ENCODE results near the gene POC1B.

The POC1B gene

DNA sequence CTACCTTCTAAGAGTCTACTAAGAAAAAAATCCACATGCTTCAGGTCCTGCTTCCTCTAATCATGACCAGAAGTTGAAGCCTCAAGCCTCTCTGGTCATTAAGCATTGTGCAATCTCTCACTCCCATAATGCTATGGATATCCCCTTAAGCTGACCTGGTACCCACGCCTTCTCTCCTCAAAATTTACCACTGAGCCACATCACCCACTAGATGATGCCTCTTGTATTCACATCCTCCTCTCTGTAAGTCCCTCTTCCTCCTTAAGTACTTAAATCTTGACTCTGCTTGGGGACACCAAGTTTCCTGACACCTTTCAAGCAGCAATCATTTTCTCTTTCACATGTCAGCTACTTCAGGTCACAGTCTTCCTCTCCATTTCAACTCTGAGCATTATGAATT, 11.1 kb downstream of the POC1B start:
- no peak for TF ChIP-seq CTCF (IDR thresholded peaks at IDR 0.05)

GRCh38 chr12:89513544-89513943, 12.3 kb downstream of the POC1B start:
- DNase-seq (ENCODE audit: low spot score): no peak
- Histone ChIP-seq H3K4me3 (no peak overlapping the region), H3K27ac (no peak overlapping the region)
- no peak for TF ChIP-seq CTCF (IDR thresholded peaks at IDR 0.05)

More for the DNA sequence above, 11.1 kb downstream of the POC1B start:
- no peak overlapping the region for H3K4me3 ChIP-seq
- no peak for DNase-seq (ENCODE audit: low spot score)
- H3K27ac ChIP-seq: no peak overlapping the region

DNA sequence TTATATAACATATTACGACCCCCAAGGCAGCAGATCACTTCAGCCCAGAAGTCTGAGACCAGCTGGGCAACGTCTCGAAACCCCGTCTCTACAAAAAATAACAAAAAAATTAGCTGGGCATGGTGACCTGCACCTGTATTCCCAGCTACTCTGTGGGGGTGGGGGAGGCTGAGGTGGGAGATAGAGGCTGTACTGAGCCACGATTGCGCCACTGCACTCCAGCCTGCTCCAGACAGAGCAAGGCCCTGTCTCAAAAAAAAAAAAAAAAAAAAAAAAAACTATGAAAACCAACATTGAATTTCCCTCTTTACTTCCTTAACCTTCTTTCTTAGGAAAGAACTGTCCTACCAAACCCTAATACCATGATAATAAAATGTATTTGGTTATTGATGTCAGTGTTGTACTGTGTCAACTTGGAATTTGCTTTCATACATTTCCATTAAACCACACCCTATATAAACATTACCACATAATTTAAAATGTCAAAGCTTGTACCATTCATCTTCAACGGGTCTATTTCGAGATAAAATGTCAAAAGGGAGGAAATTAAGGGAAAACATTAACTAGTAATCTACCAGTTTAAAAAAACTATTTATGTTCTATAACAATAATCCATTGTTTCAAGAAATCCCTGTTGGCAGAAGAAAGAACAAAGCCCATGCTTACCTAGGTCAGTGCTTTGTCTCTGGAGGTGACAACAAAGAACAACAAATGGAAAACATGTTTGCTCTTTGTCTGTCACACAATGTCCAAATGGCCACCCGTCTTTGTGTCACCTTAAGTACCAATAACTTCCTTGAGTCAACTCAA, 18.6 kb downstream of the POC1B start:
- DNase-seq (ENCODE audit: low spot score): no peak
- H3K27ac ChIP-seq: no peak overlapping the region
- TF ChIP-seq CTCF (IDR thresholded peaks at IDR 0.05): no peak
- no peak overlapping the region for H3K4me3 ChIP-seq

DNA sequence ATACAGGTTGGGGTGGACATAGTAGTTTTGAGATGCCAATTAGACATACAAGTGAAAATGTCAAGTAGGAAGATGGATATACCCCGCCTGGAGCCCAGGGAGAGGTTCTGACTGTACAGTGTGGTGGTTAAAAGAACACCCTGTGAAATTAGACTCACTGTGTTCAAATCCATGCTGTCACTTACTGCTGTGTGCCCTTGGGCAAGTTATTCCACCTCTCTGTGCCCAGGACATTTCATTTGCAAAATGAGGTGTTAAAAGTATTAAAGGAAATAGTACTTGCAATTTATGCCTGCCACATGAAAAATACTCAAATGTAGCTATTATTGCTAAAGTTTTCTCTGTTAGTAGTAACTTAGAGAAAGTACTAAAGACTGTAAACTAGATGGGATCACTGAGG, 19.8 kb downstream of the POC1B start:
- no peak overlapping the region for H3K4me3 ChIP-seq
- H3K27ac ChIP-seq: no peak overlapping the region
- no peak for TF ChIP-seq CTCF (IDR thresholded peaks at IDR 0.05)
- no peak for DNase-seq (ENCODE audit: low spot score)

GRCh38 chr12:89504560-89505346, 21.1 kb downstream of the POC1B start:
- no peak overlapping the region for H3K27ac ChIP-seq
- TF ChIP-seq CTCF (IDR thresholded peaks at IDR 0.05): no peak
- DNase-seq (ENCODE audit: low spot score): no peak
- no peak overlapping the region for H3K4me3 ChIP-seq

- H3K4me3 ChIP-seq: no peak overlapping the region
- no peak for TF ChIP-seq CTCF (IDR thresholded peaks at IDR 0.05)
- H3K27ac ChIP-seq: no peak overlapping the region
- no peak for DNase-seq (ENCODE audit: low spot score)
These were observed 24.1 kb downstream of the POC1B start for GRCh38 chr12:89501793-89502192.

Measured in coronary artery (tissue), 2 donors.